ENCODE measurements around the gene NR1D2.
"Not testable (repeated sequence)": the region's sequence is repeated elsewhere in the genome, so short reads cannot be mapped to it uniquely, and the experiment has no call there.

GRCh38 chr3:24010834-24011233 lies 65.7 kb downstream of the NR1D2 start:
- TF ChIP-seq EP300, CTCF, POLR2A (IDR thresholded peaks at IDR 0.05): not testable (repeated sequence)

Data from gastroesophageal sphincter (tissue), 3 donors.